A673 (cell line): ENCODE results near the gene FLNC. TPM values are rescaled to one million over a fixed set of nuclear protein-coding genes. Genes with fewer than 3 reads are reported as not detected.

Experiments used
- BruUV-seq: library from RNA; stranded (reverse); fragments of 400-500 nt; replicated peaks from 2 replicates; lab custom pipeline; 2021; lab: Mats Ljungman, UMichigan
- CTCF ChIA-PET: fragments of 300-600 bp; sonication (Branson Sonifier 250); formaldehyde crosslinking; loops from one replicate; lab custom pipeline; 2022; ENCODE audit warnings: antibody characterized with exemption; lab: Charles Lee
- POLR2A ChIA-PET: fragments of 300-600 bp; sonication (Branson Sonifier 250); formaldehyde crosslinking; loops from one replicate; lab custom pipeline; 2022; ENCODE audit warnings: antibody characterized with exemption; ENCODE audit not compliant: low non-redundant PET; lab: Charles Lee
- DNase-seq: peaks from one replicate; pipeline ENCODE4 v3.0.0-alpha.2; 2015; ENCODE audit warnings: low spot score
- H3K27ac ChIP-seq: fragments of 200-600 bp; sonication (generic); 2 replicates; pipeline ENCODE4 v1.5.1; 2016; ENCODE audit warnings: mixed run types, low read depth, mild to moderate bottlenecking, mixed read lengths, antibody characterized with exemption, low read length; ENCODE audit not compliant: poor library complexity, severe bottlenecking
- H3K27me3 ChIP-seq: fragments of 200-600 bp; sonication (generic); replicated peaks from 2 replicates; pipeline ENCODE4 v1.6.1; 2017; ENCODE audit warnings: mixed run types, low read depth, mild to moderate bottlenecking, mixed read lengths, antibody characterized with exemption, low read length; ENCODE audit not compliant: insufficient read depth, poor library complexity
- H3K36me3 ChIP-seq: fragments of 200-600 bp; sonication (generic); 2 replicates; pipeline ENCODE4 v1.6.1; 2016; ENCODE audit warnings: mixed run types, mild to moderate bottlenecking, mixed read lengths, antibody characterized with exemption, low read length; ENCODE audit not compliant: insufficient read depth, poor library complexity, severe bottlenecking
- H3K4me1 ChIP-seq: fragments of 200-600 bp; sonication (generic); 2 replicates; pipeline ENCODE4 v1.6.1; 2017; ENCODE audit warnings: mixed run types, mild to moderate bottlenecking, mixed read lengths, antibody characterized with exemption, low read length; ENCODE audit not compliant: insufficient read depth, poor library complexity, severe bottlenecking
- H3K4me3 ChIP-seq: fragments of 200-600 bp; sonication (generic); 2 replicates; pipeline ENCODE4 v1.5.1; 2016; ENCODE audit warnings: low read depth, mixed run types, mild to moderate bottlenecking, mixed read lengths, low read length; ENCODE audit not compliant: poor library complexity, severe bottlenecking
- H3K9me3 ChIP-seq: fragments of 200-600 bp; sonication (generic); 2 replicates; pipeline ENCODE4 v1.6.1; 2016; ENCODE audit warnings: mixed run types, low read depth, mild to moderate bottlenecking, mixed read lengths, antibody characterized with exemption, low read length; ENCODE audit not compliant: poor library complexity, severe bottlenecking
- CTCF ChIP-seq: fragments of 300-800, 200-600 bp; sonication (generic); conservative IDR thresholded peaks from 2 replicates; pipeline ENCODE4 v1.5.1; 2017; ENCODE audit warnings: low read depth, mild to moderate bottlenecking, antibody characterized with exemption, low read length, moderate library complexity, mixed read lengths
- EZH2 ChIP-seq: fragments of 200-600 bp; sonication (generic); IDR thresholded peaks from 2 replicates; pipeline ENCODE4 v1.6.1; 2017; ENCODE audit warnings: borderline replicate concordance, low read depth, mild to moderate bottlenecking, mixed read lengths, antibody characterized with exemption, low read length; ENCODE audit not compliant: poor library complexity, severe bottlenecking
- intact Hi-C: fragments of 100-400 bp; cut with micrococcal nuclease; formaldehyde crosslinking; loops from one replicate; pipeline ENCODE4 v1.10.0; 2022; ENCODE audit not compliant: unreplicated experiment
- total RNA-seq: library from RNA; stranded (reverse); gene quantifications from 2 replicates; pipeline ENCODE4 v1.2.3, GENCODE V29; 2021

FLNC gene
- total RNA-seq, 1 experiment from 2014 or later: 6.5 TPM

- no peaks in the 10 kb centered on the region for H3K36me3 ChIP-seq
- H3K4me3 ChIP-seq: no peak overlapping the region
- no peak for DNase-seq
- intact Hi-C loops: no loop called here
- POLR2A ChIA-PET: no interaction called here
- no peaks in the 10 kb centered on the region for H3K4me1 ChIP-seq
- CTCF ChIA-PET: no interaction called here
- no TSS peak for BruUV-seq
- H3K27me3 ChIP-seq: peaks cover 21% of the 10 kb centered on the region
- no peaks in the 10 kb centered on the region for H3K9me3 ChIP-seq
- H3K27ac ChIP-seq: no peak overlapping the region
- TF ChIP-seq EZH2 (no peak), CTCF (no peak)
These were observed 62.5 kb downstream of the FLNC start for GRCh38 chr7:128892521-128893250.

GRCh38 chr7:128893251-128894100 is 63.3 kb downstream of the FLNC start:
- no TSS peak for BruUV-seq
- CTCF ChIA-PET: no interaction called here

GRCh38 chr7:128894101-128894440 is 63.9 kb downstream of the FLNC start:
- ChIA-PET CTCF (no interaction called here), POLR2A (no interaction called here)
- no peak overlapping the region for H3K27ac ChIP-seq
- H3K27me3 ChIP-seq: peaks cover 20% of the 10 kb centered on the region
- no peak overlapping the region for H3K4me3 ChIP-seq
- no peaks in the 10 kb centered on the region for H3K36me3 ChIP-seq
- no TSS peak for BruUV-seq
- peaks cover 1% of the 10 kb centered on the region for H3K9me3 ChIP-seq
- no peaks in the 10 kb centered on the region for H3K4me1 ChIP-seq
- intact Hi-C loops: no loop called here
- DNase-seq: no peak
- TF ChIP-seq EZH2: no peak
- no peak for TF ChIP-seq CTCF

More at GRCh38 chr7:128893251-128894100, 63.3 kb downstream of the FLNC start:
- POLR2A ChIA-PET: no interaction called here
- intact Hi-C loops: no loop called here
- TF ChIP-seq CTCF (no peak), EZH2 (no peak)
- Histone ChIP-seq H3K4me1 (no peaks in the 10 kb centered on the region), H3K36me3 (no peaks in the 10 kb centered on the region), H3K27me3 (peaks cover 21% of the 10 kb centered on the region), H3K9me3 (no peaks in the 10 kb centered on the region), H3K27ac (no peak overlapping the region), H3K4me3 (no peak overlapping the region)
- DNase-seq: no peak
